Uterus (tissue), 4 donors: ENCODE data around the gene VWC2L. TPM values are rescaled to one million over a fixed set of nuclear protein-coding genes. Genes with fewer than 3 reads are reported as not detected.

Experiments used
- DNase-seq, 2 donors: peaks; one replicate each; pipeline ENCODE4 v3.0.0-alpha.2; 2019 to 2020
- H3K27ac ChIP-seq, 2 donors: fragments of 200-600 bp; sonication (generic); 1 replicate in 1 of 2; 2 replicates in 1 of 2; pipeline ENCODE4 v1.5.1; 2016 to 2018
- H3K27me3 ChIP-seq, 2 donors: fragments of 200-600 bp; sonication (generic); one replicate each; pipeline ENCODE4 v1.5.1; 2018 to 2019; ENCODE audit warnings: control low read depth in 1 of 2
- H3K36me3 ChIP-seq, 2 donors: fragments of 200-600 bp; sonication (generic); one replicate each; pipeline ENCODE4 v1.5.1; 2019; ENCODE audit warnings: control low read depth in 1 of 2
- H3K4me1 ChIP-seq, 2 donors: fragments of 200-600 bp; sonication (generic); one replicate each; pipeline ENCODE4 v1.5.1; 2018 to 2019; ENCODE audit warnings: control low read depth in 1 of 2
- H3K4me3 ChIP-seq, 2 donors: fragments of 200-600 bp; sonication (generic); 1 replicate in 1 of 2; 2 replicates in 1 of 2; pipeline ENCODE4 v1.5.1; 2018 to 2019; ENCODE audit warnings: mild to moderate bottlenecking in 1 of 2
- H3K9me3 ChIP-seq, 2 donors: fragments of 200-600 bp; sonication (generic); one replicate each; pipeline ENCODE4 v1.5.1; 2019; ENCODE audit warnings: control low read depth in 1 of 2
- CTCF ChIP-seq, 4 experiments: fragments of 200-600 bp in 2 of 4; fragments of 450-650 bp in 2 of 4; sonication (generic) in 2 of 4; IDR thresholded peaks; one replicate each; pipeline ENCODE4 v1.5.1; 2016 to 2019; ENCODE audit warnings: antibody characterized with exemption in 4 of 4, mild to moderate bottlenecking in 2 of 4, moderate library complexity in 1 of 4
- POLR2A ChIP-seq, 2 donors: fragments of 450-650 bp; IDR thresholded peaks; one replicate each; pipeline ENCODE4 v1.6.1; 2016; ENCODE audit warnings: antibody characterized with exemption in 2 of 2, mild to moderate bottlenecking in 1 of 2, moderate library complexity in 1 of 2
- intact Hi-C: fragments of 100-400 bp; cut with DNase I; formaldehyde crosslinking; loops from one replicate; pipeline ENCODE4 v1.15.1; 2023; ENCODE audit warnings: low total_unique reads
- total RNA-seq, 4 donors: library from RNA; depleted of rRNA in 3 of 4; stranded (reverse); fragments of >200 nt in 3 of 4; gene quantifications; one replicate each; pipeline versions ENCODE4 v1.1.0 to v1.2.4, GENCODE V29; 2014 to 2023
- donor health status: DM: yes; HTN: yes; CAD: no.

VWC2L gene
- total RNA-seq, 4 donors from 2014 or later = 0.21 TPM; not detected in 3

GRCh38 chr2:214386720-214387119 lies 24.1 kb upstream of the VWC2L start:
- Histone ChIP-seq H3K4me1 (no peaks in the 10 kb centered on the region), H3K27me3 (no peaks in the 10 kb centered on the region), H3K4me3 (no peak overlapping the region), H3K27ac (no peak overlapping the region), H3K9me3 (no peaks in the 10 kb centered on the region), H3K36me3 (no peaks in the 10 kb centered on the region)
- no peak for DNase-seq
- intact Hi-C loops = no loop called here
- TF ChIP-seq CTCF (IDR thresholded peaks at IDR 0.05) = no peak
- no peak for TF ChIP-seq POLR2A (IDR thresholded peaks at IDR 0.05)

GRCh38 chr2:214389334-214389733 lies 21.5 kb upstream of the VWC2L start:
- Histone ChIP-seq H3K4me3 (no peak overlapping the region), H3K9me3 (no peaks in the 10 kb centered on the region), H3K36me3 (no peaks in the 10 kb centered on the region), H3K27ac (no peak overlapping the region), H3K27me3 (no peaks in the 10 kb centered on the region), H3K4me1 (no peaks in the 10 kb centered on the region)
- DNase-seq = no peak
- intact Hi-C loops = no loop called here
- TF ChIP-seq POLR2A (IDR thresholded peaks at IDR 0.05) (no peak), CTCF (IDR thresholded peaks at IDR 0.05) (no peak)

- TF ChIP-seq POLR2A (IDR thresholded peaks at IDR 0.05) (no peak), CTCF (IDR thresholded peaks at IDR 0.05) (no peak)
- intact Hi-C loops = no loop called here
- H3K4me1 ChIP-seq = no peaks in the 10 kb centered on the region
- H3K36me3 ChIP-seq = no peaks in the 10 kb centered on the region
- DNase-seq = no peak
- H3K27me3 ChIP-seq = no peaks in the 10 kb centered on the region
- H3K27ac ChIP-seq = no peak overlapping the region
- H3K4me3 ChIP-seq = no peak overlapping the region
- no peaks in the 10 kb centered on the region for H3K9me3 ChIP-seq
Measured at GRCh38 chr2:214393796-214394195, 17.1 kb upstream of the VWC2L start.

GRCh38 chr2:214395040-214395439 lies 15.8 kb upstream of the VWC2L start:
- H3K4me3 ChIP-seq = no peak overlapping the region
- intact Hi-C loops = no loop called here
- TF ChIP-seq CTCF (IDR thresholded peaks at IDR 0.05) (no peak), POLR2A (IDR thresholded peaks at IDR 0.05) (no peak)
- H3K9me3 ChIP-seq = no peaks in the 10 kb centered on the region
- no peaks in the 10 kb centered on the region for H3K36me3 ChIP-seq
- no peak for DNase-seq
- no peaks in the 10 kb centered on the region for H3K27me3 ChIP-seq
- H3K27ac ChIP-seq = no peak overlapping the region
- H3K4me1 ChIP-seq = no peaks in the 10 kb centered on the region

- H3K27me3 ChIP-seq = no peaks in the 10 kb centered on the region
- H3K36me3 ChIP-seq = no peaks in the 10 kb centered on the region
- no peak for DNase-seq
- no peak overlapping the region for H3K27ac ChIP-seq
- TF ChIP-seq POLR2A (IDR thresholded peaks at IDR 0.05) (no peak), CTCF (IDR thresholded peaks at IDR 0.05) (no peak)
- no peak overlapping the region for H3K4me3 ChIP-seq
- H3K4me1 ChIP-seq = no peaks in the 10 kb centered on the region
- no peaks in the 10 kb centered on the region for H3K9me3 ChIP-seq
- intact Hi-C loops = no loop called here
Measured at GRCh38 chr2:214401580-214401979, 9.3 kb upstream of the VWC2L start.
